Kidney capillary endothelial cell (primary cell): Measurements from ENCODE around the gene SCYGR7.

ENCODE experiments used
- DNase-seq: peaks from one replicate; pipeline ENCODE4 v3.0.0-alpha.2; 2018; ENCODE audit warnings: low spot score

Gene SCYGR7

DNA sequence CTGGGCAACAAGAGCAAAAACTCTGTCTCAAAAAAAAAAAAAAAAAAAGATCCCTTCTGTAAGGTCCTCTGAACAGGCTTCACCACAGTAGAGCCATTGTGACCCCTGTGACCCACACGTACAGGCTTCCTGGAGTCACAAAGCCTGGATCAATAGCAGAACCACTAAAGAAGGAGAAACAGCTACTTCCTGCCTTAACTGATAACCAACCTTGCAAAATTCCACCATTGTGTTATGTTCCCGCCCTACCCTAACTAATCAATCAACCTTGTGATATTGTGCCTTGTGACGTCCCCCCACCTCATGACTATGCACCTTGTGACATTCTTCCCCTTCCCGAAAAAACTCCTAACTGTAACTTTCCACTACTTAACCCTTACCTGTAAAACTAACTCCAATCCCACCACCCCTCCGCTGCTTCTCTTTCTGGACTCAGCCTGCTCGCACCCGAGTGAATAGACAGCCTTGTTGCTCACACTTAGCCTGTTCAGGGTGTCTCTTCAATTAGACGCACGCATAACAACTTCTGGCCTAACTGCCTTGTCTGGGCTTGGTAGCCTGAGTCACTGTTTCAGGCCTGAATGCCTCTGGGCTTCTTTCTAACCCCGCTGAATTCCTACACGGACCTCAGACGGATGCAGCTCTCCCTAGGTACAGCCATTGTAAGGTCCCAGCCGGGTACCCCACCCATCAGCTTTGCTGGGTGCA lies 31.4 kb downstream of the SCYGR7 start:
- DNase-seq = no peak

GRCh38 chr2:227761740-227762476 lies 33.8 kb downstream of the SCYGR7 start:
- DNase-seq = no peak

DNA sequence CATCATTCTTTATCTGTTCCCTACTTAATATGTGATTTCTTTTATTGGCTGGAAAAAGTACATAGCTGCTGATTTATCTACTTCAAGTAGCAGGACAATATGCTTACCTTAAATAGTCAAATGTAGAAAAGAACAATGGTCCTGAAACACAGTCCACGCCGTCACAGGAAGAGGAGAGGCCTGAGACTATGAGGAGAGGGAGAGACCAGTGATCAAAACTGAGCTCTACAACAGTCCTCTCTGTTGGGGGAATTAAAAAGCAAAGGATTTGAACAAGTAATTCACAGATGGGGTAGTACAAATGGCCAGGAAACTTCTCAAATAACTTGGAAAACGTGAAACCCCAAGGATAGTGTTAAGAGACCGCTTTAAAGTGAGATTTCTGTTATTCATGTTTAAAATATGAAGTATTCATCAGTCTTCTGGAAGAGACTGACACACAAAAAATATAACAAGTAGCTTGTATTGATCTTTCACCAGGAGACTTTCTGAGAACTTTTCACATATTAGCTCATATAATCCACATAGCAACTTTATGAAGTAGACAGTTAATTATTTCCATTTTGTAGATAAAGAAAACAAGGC lies 37.7 kb downstream of the SCYGR7 start:
- peak; percentile 20 for DNase-seq

GRCh38 chr2:227766373-227766883 lies 38.3 kb downstream of the SCYGR7 start:
- DNase-seq = peak; percentile 72

- DNase-seq = no peak
These were observed 39.7 kb downstream of the SCYGR7 start for GRCh38 chr2:227767830-227768229.

GRCh38 chr2:227772197-227772661 lies 44.1 kb downstream of the SCYGR7 start:
- DNase-seq = no peak

- DNase-seq = no peak
These were observed 44.8 kb downstream of the SCYGR7 start for GRCh38 chr2:227772932-227773331.

GRCh38 chr2:227774011-227774624 lies 46.0 kb downstream of the SCYGR7 start:
- peak; percentile 10 for DNase-seq

- no peak for DNase-seq
These were observed 47.0 kb downstream of the SCYGR7 start for GRCh38 chr2:227774895-227775842.
